Stimulated activated CD8-positive, alpha-beta memory T cell treated with anti-CD3 and anti-CD28 coated beads, Interleukin-12 subunit alpha, Interleukin-12 subunit beta, amount 100 ng/mL, for 1 hour (primary cell): ENCODE measurements around the gene XIRP2.

Experiments
- DNase-seq: peaks from one replicate; pipeline ENCODE4 v3.0.0-alpha.2; 2020; ENCODE audit warnings: low read depth

The XIRP2 gene

DNA sequence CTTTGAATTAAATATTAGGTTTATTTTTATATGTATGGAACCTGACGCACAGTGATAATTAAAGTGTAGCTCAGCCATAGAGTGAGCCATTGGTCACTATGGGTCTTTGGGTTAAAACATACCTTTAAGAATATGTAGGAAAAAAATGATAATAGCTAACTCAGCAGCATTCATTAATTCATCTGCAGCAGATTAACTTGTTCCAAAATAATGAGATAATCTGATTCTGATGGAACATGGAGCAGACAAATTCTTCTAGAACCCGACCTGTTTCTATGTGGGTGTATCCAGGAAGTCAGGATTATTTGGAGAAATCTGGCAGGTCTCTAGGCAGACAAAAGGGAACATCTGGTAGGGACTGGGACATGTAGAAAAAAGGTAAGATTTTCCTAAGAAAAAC, at the start of gene XIRP2:
XIRP2 (plus strand) TSS at position 301 of the 400 bp plus-strand sequence. CDS start 15,003 bp downstream, outside the sequence.
- no peak for DNase-seq

GRCh38 chr2:166841152-166841551, 47.1 kb upstream of the XIRP2 start:
- DNase-seq = no peak

DNA sequence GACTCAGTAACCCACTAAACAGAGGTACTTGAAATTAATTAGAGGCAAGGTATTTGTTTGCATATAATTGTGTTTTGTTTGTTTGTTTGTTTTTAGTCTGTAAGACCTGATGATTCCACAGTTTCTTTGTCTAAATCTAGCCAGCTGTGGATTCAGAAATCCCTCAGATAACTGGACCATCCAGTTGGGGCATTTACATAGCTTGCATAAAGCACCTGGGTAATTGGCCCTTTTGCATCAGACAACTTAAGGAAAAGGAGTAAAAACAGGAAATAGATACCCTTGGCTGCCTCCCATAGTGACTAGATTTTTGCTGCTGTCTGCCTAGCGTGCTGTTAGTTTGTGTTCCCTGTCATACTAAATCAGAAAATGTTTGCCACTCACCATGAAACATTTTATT, 46.6 kb upstream of the XIRP2 start:
- no peak for DNase-seq

GRCh38 chr2:166844111-166844510, 44.2 kb upstream of the XIRP2 start:
- DNase-seq = no peak

- DNase-seq = no peak
These were observed 25.7 kb upstream of the XIRP2 start for GRCh38 chr2:166862468-166863132.

- no peak for DNase-seq
These were observed 20.3 kb upstream of the XIRP2 start for GRCh38 chr2:166867874-166868514.

GRCh38 chr2:166870346-166870745, 17.9 kb upstream of the XIRP2 start:
- DNase-seq = no peak

DNA sequence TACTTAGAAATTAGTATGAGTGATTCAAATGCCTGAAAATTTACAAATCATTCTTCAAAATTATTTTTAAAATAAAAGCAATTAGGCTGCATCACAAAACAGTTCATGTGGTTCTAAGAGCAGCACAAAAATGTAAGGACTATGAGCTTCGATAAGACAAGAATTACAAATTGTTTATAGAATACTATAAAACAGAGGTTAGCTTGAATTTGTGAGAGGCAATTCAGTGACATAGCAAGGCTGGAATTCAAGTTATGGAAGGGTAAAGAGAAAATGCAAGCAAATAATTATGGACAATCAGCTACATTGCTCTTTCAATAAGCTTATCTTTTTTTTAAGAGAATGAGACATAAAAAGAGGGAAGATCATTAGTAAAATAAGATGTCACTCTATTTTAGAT, 7.1 kb upstream of the XIRP2 start:
- no peak for DNase-seq

DNA sequence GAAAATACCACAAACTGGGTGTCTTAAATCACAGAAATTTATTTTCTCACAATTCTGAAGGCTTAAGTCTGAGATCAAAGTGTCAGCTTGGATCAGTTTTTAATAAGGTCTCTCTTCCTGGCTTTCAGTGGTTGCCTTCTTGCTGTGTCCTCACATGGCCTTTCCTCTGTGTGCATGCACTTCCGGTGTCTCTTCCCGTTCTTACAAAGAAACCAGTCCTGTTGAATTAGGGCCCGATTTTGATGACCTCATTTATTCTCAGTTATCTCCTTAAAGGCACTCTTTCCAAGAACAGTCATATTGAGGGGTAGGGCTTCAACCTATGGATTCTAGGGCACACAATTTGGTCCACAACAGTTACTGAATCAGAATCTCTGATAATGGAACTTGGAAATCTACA, 5.4 kb upstream of the XIRP2 start:
- no peak for DNase-seq

GRCh38 chr2:166891727-166892126, 3.4 kb downstream of the XIRP2 start:
- no peak for DNase-seq

GRCh38 chr2:166892397-166892796, 4.1 kb downstream of the XIRP2 start:
- no peak for DNase-seq

DNA sequence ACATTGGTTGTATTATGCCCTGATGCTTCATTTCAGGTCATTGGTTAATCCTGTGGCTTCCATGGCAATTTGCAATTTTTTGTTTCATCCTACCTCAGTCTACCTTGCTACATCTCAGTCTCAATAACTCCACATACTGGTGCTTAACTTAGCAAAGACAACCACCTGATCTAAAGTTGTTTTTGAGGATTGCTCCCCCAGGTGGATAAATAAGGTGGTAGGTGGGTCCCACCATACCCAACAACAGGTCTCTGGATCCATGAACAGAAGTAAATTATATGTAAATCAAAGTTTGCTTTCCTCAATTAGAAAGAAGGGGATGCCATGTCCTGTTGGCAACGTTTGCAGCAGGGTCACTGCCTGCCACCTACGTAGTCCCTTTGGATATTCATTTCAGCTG, 7.0 kb downstream of the XIRP2 start:
- DNase-seq = no peak

DNA sequence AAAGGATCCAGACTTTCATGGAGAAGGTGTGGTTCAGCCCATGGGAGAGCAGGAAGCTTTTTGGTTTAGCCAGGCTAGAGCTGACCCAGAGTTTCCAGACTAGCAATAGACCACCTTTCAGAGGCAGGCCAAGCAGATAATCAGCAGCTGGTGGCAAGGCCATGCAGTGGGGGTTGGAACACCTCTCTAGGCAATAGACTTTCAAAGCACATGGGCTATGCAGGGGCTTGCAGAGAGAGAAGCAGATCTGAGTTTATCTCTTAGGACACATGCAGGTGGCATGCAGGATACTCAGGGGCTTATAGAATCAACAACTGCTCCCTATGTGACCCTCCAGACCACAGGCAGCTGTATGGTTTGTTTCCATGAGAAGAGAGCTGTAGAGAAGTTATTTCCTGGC, 9.4 kb downstream of the XIRP2 start:
- no peak for DNase-seq

- no peak for DNase-seq
These were observed 11.4 kb downstream of the XIRP2 start for GRCh38 chr2:166899676-166900075.

- DNase-seq = no peak
These were observed 12.4 kb downstream of the XIRP2 start for GRCh38 chr2:166900700-166901099.

DNA sequence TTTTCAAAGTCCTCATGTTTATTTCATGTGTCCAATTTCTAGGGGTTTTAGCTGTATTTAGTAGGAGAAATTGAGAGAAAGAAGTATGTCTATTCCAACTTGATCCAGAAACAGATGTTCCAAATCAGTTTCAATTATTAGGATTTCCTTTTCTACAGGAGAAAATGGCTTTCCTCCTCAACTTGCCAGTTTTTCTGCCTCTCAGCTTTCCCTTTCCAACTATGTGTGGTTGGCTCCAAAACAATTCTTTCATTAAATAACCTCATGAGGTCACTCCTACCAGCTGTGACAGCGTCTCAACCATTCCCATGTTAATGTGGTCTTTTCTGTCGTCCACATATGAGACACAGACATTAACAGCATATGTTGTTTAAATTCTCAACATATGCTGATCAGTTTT, 13.1 kb downstream of the XIRP2 start:
- no peak for DNase-seq

DNA sequence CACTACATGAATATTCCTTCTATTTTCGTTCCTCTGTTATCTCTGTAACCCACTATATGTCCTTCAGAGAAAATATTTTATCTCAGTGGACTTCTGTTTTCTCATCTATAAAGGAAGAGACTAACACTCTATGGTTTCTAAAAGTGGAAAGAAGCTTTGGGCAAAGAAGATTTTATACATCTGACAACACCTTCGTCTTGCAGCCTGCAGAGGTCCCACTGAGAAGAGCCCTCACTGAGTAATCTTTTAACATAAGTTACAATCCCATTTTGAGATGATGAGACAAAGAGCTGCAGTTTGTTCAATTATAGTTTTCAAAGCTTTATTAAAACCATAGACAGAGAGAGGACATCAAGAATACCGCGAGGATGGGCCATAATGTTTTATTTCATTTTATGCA, 28.7 kb downstream of the XIRP2 start:
- no peak for DNase-seq

- DNase-seq = no peak
These were observed 29.1 kb downstream of the XIRP2 start for GRCh38 chr2:166917415-166917814.

DNA sequence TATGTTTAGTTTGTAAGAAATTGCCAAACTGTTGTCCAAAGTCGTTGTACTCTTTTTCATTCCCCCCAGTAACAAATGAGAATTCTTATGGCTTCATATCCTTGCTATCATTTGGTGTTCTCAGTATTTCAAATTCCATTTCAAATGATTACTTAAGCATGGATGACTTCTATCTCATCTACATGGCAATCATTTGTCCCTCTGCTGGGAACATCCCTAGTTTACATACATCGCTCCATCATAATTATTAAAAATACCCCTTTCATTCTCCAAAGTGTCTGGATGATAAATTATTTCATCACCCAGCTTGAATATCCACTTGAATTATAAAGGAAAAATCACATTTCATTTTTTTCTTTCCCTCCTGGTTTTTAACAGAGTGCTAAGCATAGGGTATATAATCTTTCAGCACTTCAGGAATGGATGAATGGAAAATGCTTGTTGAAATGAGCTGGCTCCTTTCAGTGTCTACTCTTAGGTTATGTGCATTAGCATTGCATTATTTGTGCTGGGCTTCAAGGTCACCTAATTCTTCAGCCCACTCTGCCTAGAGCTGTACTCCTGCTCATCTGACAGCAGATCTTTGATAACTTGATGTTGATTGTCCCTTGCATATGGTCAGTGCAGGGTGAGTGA, 33.1 kb downstream of the XIRP2 start:
- no peak for DNase-seq

DNA sequence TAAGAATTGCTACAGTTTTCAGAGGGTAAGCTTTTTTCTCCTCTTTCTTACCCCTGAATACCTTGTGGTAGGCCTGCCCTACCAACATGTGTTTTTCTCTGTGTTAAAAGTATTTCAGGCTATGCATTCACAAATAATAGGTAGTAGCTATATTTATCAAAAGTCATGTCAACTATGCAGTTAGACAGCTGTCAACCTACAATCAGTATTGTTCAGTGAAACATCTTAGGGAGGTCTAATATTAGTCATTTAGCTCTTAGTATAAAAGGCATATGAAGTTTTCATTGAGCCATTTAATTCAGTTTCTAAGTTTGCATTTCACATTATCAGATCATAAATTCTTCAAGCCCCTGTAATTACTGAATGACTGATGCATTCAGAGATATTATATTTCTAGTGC, 36.7 kb downstream of the XIRP2 start:
- DNase-seq = no peak

DNA sequence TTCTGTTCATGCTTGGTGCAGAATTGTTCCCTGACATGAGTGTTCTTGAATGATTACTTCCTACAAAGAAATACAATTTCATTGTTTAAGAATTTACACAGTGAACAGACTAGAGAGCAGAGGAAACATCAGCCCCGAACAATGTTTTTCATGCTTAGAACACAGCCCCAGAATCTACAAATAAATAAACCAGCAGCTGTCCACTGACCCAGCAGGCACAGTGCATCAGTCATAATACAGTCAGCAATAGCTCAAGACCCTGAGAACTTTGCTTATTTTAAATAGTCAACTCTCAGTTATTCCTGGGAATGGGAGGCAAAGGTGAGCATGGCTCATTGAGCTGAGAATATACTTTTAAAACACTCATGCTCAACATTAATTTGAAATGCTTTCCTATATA, 38.4 kb downstream of the XIRP2 start:
- DNase-seq = no peak

DNA sequence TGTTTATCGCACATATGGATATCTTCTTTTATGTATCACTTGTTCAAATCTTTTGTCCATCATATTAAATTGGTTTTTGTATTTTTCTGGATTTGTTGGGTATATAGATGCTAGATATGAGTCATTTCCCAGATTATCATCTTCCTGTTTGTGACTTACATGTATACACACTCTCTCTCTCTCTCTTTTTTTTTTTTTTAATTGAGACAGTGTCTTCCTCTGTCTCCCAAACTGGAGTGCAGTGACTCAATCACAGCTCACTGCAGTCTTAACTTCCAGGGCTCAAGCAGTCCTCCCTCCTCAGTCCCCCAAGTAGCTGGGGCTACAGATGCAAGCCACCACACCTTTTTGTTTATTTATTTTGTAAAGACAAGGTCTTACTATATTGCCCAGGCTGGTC, 43.8 kb downstream of the XIRP2 start:
- no peak for DNase-seq

GRCh38 chr2:166934817-166935216, 46.5 kb downstream of the XIRP2 start:
- no peak for DNase-seq

- no peak for DNase-seq
These were observed 54.1 kb downstream of the XIRP2 start for GRCh38 chr2:166942377-166942776.
